Testis (tissue), 3 donors: ENCODE results near the gene TFB2M. TPM values are rescaled to one million over a fixed set of nuclear protein-coding genes. Genes with fewer than 3 reads are reported as not detected.

Experiments used
- DNase-seq: peaks from one replicate; pipeline ENCODE4 v3.0.0-alpha.2; 2019
- H3K27ac ChIP-seq, 2 donors: fragments of 200-600 bp; sonication (generic); one replicate each; pipeline ENCODE4 v1.5.1; 2019
- H3K27me3 ChIP-seq: fragments of 200-600 bp; sonication (generic); one replicate; pipeline ENCODE4 v1.5.1; 2019
- H3K36me3 ChIP-seq: fragments of 200-600 bp; sonication (generic); one replicate; pipeline ENCODE4 v1.5.1; 2017; ENCODE audit warnings: low read depth; ENCODE audit errors: missing control alignments
- H3K4me1 ChIP-seq: fragments of 200-600 bp; sonication (generic); one replicate; pipeline ENCODE4 v1.5.1; 2019
- H3K4me3 ChIP-seq, 2 donors: fragments of 200-600 bp; sonication (generic); one replicate each; pipeline ENCODE4 v1.5.1; 2017 to 2019
- H3K9me3 ChIP-seq: fragments of 200-600 bp; sonication (generic); one replicate; pipeline ENCODE4 v1.5.1; 2017
- POLR2A ChIP-seq: fragments of 450-650 bp; IDR thresholded peaks from one replicate; pipeline ENCODE4 v1.6.1; 2017; ENCODE audit warnings: antibody characterized with exemption, mild to moderate bottlenecking, moderate library complexity
- WGBS, 2 donors: methylation state at CpG; one replicate each; pipeline ENCODE4 v1.1.5; 2018; 5-methylcytosine and 5-hydroxymethylcytosine counted together
- intact Hi-C: fragments of 100-400 bp; cut with DNase I; formaldehyde crosslinking; loops from one replicate; pipeline ENCODE4 v1.15.1; 2023; ENCODE audit warnings: low total_unique reads
- polyA plus RNA-seq: library from polyadenylated mRNA; stranded (reverse); fragments of 350-450 nt; fragmentation: Illumina TruSeq; extraction: RNeasy Lipid Tissue Mini Kit (QIAGEN cat#74804); gene quantifications from one replicate; pipeline ENCODE4 v1.2.3, GENCODE V29; 2014; ENCODE audit warnings: low read depth, low replicate concordance; ENCODE audit not compliant: insufficient read depth
- total RNA-seq, 2 donors: library from RNA; depleted of rRNA; stranded (reverse); fragments of >200 nt; gene quantifications; one replicate each; pipeline ENCODE4 v1.2.3, GENCODE V29; 2016
- TF ChIP-seq, protein P1 (sequence below), 3 experiments: fragments of 450-650 bp in 2 of 3; fragments of 200-600 bp in 1 of 3; sonication (generic) in 1 of 3; IDR thresholded peaks; one replicate each; pipeline ENCODE4 v1.5.1; 2016 to 2019; ENCODE audit warnings: antibody characterized with exemption in 3 of 3, mild to moderate bottlenecking in 2 of 3, moderate library complexity in 1 of 3

The TFB2M gene
- total and polyA plus RNA-seq, 3 donors from 2014 or later, result 15.7 to 20.0 (median 19.8) TPM

DNA sequence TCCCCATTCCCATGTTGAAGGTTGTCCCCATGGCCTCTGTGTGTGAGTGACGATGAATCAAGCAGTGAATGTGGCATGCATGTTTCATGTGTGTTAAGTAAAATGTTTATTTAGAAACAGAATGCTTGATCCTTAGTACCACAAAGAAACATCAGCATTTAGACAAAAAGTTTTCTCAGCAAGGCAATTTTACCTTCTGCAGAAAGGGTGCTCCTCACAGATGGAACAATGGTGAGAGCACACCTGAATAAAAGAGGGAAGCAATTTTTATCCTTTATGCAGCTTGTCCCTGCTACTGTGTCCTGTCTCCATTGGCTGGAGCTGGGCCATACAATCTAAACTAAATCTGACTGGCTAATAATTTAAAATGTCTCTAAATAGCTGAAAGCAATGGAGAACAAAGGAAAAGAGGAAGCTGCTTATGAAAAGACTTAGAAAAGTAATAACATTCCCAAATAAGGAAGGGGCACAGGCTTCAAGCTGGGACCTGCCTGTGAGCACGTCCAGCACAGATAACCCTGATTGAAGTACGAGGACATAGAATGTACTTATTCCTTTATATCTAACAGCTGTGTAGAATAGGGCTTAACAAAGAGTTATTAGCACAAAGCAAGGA lies 50.6 kb downstream of the TFB2M start:
- no peak overlapping the region for H3K4me3 ChIP-seq
- no peak for TF ChIP-seq POLR2A
- TF ChIP-seq, protein P1, sequence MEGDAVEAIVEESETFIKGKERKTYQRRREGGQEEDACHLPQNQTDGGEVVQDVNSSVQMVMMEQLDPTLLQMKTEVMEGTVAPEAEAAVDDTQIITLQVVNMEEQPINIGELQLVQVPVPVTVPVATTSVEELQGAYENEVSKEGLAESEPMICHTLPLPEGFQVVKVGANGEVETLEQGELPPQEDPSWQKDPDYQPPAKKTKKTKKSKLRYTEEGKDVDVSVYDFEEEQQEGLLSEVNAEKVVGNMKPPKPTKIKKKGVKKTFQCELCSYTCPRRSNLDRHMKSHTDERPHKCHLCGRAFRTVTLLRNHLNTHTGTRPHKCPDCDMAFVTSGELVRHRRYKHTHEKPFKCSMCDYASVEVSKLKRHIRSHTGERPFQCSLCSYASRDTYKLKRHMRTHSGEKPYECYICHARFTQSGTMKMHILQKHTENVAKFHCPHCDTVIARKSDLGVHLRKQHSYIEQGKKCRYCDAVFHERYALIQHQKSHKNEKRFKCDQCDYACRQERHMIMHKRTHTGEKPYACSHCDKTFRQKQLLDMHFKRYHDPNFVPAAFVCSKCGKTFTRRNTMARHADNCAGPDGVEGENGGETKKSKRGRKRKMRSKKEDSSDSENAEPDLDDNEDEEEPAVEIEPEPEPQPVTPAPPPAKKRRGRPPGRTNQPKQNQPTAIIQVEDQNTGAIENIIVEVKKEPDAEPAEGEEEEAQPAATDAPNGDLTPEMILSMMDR (IDR thresholded peaks at IDR 0.05), result no peak
- no peaks in the 10 kb centered on the region for H3K27me3 ChIP-seq
- H3K9me3 ChIP-seq, result no peaks in the 10 kb centered on the region
- DNase-seq, result no peak
- H3K27ac ChIP-seq, result no peak overlapping the region
- intact Hi-C loops, result no loop called here
- H3K36me3 ChIP-seq, result no peaks in the 10 kb centered on the region
- WGBS, 2 donors, result 75 to 81% methylated on average over 3 of the region's 3 CpGs
- H3K4me1 ChIP-seq, result no peaks in the 10 kb centered on the region

DNA sequence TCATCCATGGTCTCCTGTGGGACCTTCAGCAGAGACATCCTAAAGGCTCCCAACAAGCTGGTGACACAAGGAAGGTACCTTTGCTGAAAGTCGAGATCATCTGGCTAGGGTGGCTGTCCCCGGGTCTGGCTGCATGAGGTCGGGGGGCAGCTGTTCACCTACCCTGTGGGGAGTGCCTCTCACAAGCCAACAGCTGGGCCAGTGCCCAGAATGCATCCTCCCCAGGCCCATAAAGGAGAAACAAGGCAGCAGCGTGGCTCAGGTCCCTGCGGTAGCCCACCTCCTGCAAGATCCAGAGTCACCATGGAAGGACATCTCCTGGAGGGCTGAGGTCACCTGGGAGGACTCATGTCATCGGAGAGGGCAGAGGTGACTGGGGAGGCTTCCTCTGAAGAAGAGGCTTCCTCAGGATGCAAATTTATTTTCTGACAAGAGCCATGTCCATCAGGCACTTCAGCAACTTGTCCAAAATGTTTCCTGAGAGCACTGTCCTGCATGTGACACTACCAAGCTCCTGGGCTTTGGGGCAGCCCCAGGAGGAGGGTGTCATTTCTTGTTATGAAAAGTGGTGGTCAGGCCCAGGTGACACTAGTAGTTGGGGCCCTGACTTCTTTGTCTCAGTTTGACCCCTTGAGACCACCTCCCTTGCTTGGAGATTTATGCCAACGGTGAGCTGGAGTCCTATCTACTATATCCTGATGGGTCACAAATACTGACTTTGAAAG lies 52.3 kb downstream of the TFB2M start:
- WGBS, 2 donors, result 93 to 94% methylated on average over 7 of the region's 7 CpGs
- no peaks in the 10 kb centered on the region for H3K36me3 ChIP-seq
- H3K9me3 ChIP-seq, result no peaks in the 10 kb centered on the region
- no peaks in the 10 kb centered on the region for H3K27me3 ChIP-seq
- no peak overlapping the region for H3K4me3 ChIP-seq
- intact Hi-C loops, result no loop called here
- no peak for DNase-seq
- no peak for TF ChIP-seq POLR2A
- TF ChIP-seq, protein P1 (IDR thresholded peaks at IDR 0.05), result no peak
- H3K4me1 ChIP-seq, result no peaks in the 10 kb centered on the region
- H3K27ac ChIP-seq, result no peak overlapping the region

DNA sequence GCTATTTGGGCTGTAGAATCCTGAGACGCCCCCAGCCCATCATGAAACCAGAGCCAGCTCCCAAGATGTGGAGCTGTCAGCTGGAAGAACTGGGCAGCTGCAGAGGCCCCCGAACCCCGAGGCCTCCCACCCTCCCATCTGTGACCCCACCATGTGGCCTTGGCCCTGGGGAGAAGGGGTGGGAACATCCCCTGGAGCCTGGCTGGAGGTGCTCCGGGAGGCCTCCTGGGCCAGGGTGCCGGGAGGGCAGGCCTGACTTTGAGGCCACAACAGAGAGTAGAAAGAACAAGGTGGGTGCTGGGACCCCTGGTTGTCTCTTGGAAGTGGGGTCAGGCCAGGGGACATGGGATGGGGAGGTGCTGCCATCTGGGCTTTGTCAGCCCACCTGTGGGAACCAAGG lies 53.0 kb downstream of the TFB2M start:
- H3K27me3 ChIP-seq, result no peaks in the 10 kb centered on the region
- no peak overlapping the region for H3K4me3 ChIP-seq
- TF ChIP-seq, protein P1 (IDR thresholded peaks at IDR 0.05), result no peak
- TF ChIP-seq POLR2A, result no peak
- 86 to 93% methylated on average over 2 to 5 of the region's 5 CpGs for WGBS, 2 donors
- H3K9me3 ChIP-seq, result no peaks in the 10 kb centered on the region
- no peak overlapping the region for H3K27ac ChIP-seq
- H3K36me3 ChIP-seq, result no peaks in the 10 kb centered on the region
- intact Hi-C loops, result no loop called here
- no peak for DNase-seq
- no peaks in the 10 kb centered on the region for H3K4me1 ChIP-seq

DNA sequence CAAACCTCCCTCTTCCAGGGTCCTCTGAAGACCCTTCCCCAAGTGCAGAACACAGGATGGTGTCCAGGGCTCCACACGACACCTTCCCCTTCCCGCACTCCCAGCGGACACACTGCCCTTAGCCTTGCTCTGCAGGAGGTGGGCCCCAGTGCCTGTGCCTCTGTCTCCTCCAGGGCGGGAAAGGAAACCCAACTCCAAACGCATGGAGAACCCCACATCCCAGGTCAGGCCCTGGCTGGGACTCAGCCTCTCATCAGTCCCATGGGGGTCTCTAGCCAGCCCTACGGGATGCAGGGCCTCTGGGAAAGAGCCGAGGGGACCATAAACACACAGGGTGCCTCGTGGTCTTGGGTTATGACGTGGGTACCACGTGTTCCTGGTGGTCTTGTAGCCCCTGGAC lies 53.4 kb downstream of the TFB2M start:
- TF ChIP-seq, protein P1 (IDR thresholded peaks at IDR 0.05), result no peak
- TF ChIP-seq POLR2A, result no peak
- H3K4me3 ChIP-seq, result no peak overlapping the region
- WGBS, 2 donors, result 85 to 100% methylated on average over 2 to 10 of the region's 10 CpGs
- DNase-seq, result no peak
- intact Hi-C loops, result no loop called here
- H3K36me3 ChIP-seq, result no peaks in the 10 kb centered on the region
- no peaks in the 10 kb centered on the region for H3K9me3 ChIP-seq
- H3K27ac ChIP-seq, result no peak overlapping the region
- no peaks in the 10 kb centered on the region for H3K4me1 ChIP-seq
- H3K27me3 ChIP-seq, result no peaks in the 10 kb centered on the region

DNA sequence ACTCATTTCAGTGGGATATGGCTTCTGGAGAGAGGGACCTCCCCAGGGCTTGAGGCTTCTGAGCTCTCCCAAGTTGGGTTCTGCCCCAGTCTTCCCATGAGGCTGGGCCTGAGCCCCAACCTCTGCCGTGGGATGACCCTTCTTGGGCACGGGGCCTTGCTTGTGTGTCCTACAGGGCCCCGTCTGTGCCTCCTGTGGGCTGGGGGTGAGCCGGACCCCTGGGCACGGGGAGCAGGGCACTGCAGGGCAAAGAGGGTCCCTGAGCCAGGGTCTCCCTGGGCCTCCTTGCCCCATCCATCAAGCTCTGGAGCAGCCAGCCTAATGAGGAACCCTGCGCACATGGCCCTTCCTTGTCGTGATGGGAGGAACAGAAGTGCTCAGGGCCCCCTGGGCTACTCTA lies 53.8 kb downstream of the TFB2M start:
- DNase-seq, result no peak
- Histone ChIP-seq H3K4me3 (no peak overlapping the region), H3K9me3 (no peaks in the 10 kb centered on the region), H3K4me1 (no peaks in the 10 kb centered on the region), H3K36me3 (no peaks in the 10 kb centered on the region), H3K27ac (no peak overlapping the region), H3K27me3 (no peaks in the 10 kb centered on the region)
- intact Hi-C loops, result no loop called here
- 60 to 81% methylated on average over 1 to 7 of the region's 7 CpGs for WGBS, 2 donors
- no peak for TF ChIP-seq POLR2A
- TF ChIP-seq, protein P1 (IDR thresholded peaks at IDR 0.05), result no peak
